DMS53 treated with DMSO at 0.1 percent for 48 hours (cell line): ENCODE data around the gene COCH.

Experiments used
- DNase-seq: peaks from one replicate; lab custom pipeline; 2025; ENCODE audit not compliant: unreplicated experiment; lab: John Stamatoyannopoulos, UW

The COCH gene

GRCh38 chr14:30874120-30874998 is at the start of gene COCH:
Gene COCH, plus strand, starts transcription at chr14:30874559. Its CDS starts 380 bp downstream, at chr14:30874939.
- DNase-seq: peak; percentile 11

GRCh38 chr14:30826070-30826469 is 48.3 kb upstream of the COCH start:
- DNase-seq: no peak

GRCh38 chr14:30829853-30830252 is 44.5 kb upstream of the COCH start:
- no peak for DNase-seq

GRCh38 chr14:30834353-30834752 is 40.0 kb upstream of the COCH start:
- no peak for DNase-seq

- no peak for DNase-seq
Measured at GRCh38 chr14:30838351-30838750, 36.0 kb upstream of the COCH start.

- no peak for DNase-seq
Measured at GRCh38 chr14:30840086-30840779, 34.1 kb upstream of the COCH start.

GRCh38 chr14:30842431-30842830 is 31.9 kb upstream of the COCH start:
- DNase-seq: no peak

- DNase-seq: no peak
Measured at GRCh38 chr14:30848449-30849240, 25.7 kb upstream of the COCH start.

GRCh38 chr14:30849354-30849753 is 25.0 kb upstream of the COCH start:
- DNase-seq: no peak

GRCh38 chr14:30849983-30850382 is 24.4 kb upstream of the COCH start:
- no peak for DNase-seq

GRCh38 chr14:30853946-30854345 is 20.4 kb upstream of the COCH start:
- DNase-seq: no peak

GRCh38 chr14:30854492-30854891 is 19.9 kb upstream of the COCH start:
- DNase-seq: no peak

GRCh38 chr14:30855345-30856037 is 18.9 kb upstream of the COCH start:
- DNase-seq: no peak

- no peak for DNase-seq
Measured at GRCh38 chr14:30861200-30861599, 13.2 kb upstream of the COCH start.

- no peak for DNase-seq
Measured at GRCh38 chr14:30864934-30865333, 9.4 kb upstream of the COCH start.

- DNase-seq: no peak
Measured at GRCh38 chr14:30868736-30869135, 5.6 kb upstream of the COCH start.

- DNase-seq: no peak
Measured at GRCh38 chr14:30869551-30870155, 4.7 kb upstream of the COCH start.

- DNase-seq: no peak
Measured at GRCh38 chr14:30872602-30873001, 1.8 kb upstream of the COCH start.

- no peak for DNase-seq
Measured at GRCh38 chr14:30873308-30874119, 845 bp upstream of the COCH start.
